HFF-Myc (cell line): ENCODE measurements around the gene KCTD21.

ENCODE experiments used
- DNase-seq: peaks from one replicate; pipeline ENCODE4 v3.0.0-alpha.2; 2011; ENCODE audit warnings: low read depth; ENCODE audit errors: extremely low read depth
- H3K4me3 ChIP-seq: replicated peaks from 2 replicates; pipeline ENCODE4 v1.5.1; 2011; ENCODE audit warnings: low read depth, mild to moderate bottlenecking, control low read depth, low read length
- CTCF ChIP-seq: IDR thresholded peaks from 2 replicates; pipeline ENCODE4 v1.5.1; 2012; ENCODE audit warnings: mild to moderate bottlenecking, low read depth, low read length, control low read depth; ENCODE audit errors: missing control alignments

The KCTD21 gene

GRCh38 chr11:78140392-78141077, 47.9 kb downstream of the KCTD21 start:
- DNase-seq = no peak
- peak overlapping the region; percentile 57 for H3K4me3 ChIP-seq
- no peak for TF ChIP-seq CTCF

GRCh38 chr11:78139422-78140391, 48.7 kb downstream of the KCTD21 start, which contains the start of gene ALG8:
Gene ALG8 (minus strand): TSS chr11:78139626. CDS start chr11:78139588, 38 bp downstream.
- peak; percentile 86 for DNase-seq
- no peak for TF ChIP-seq CTCF
- peak within 1 kb of the TSS; percentile 57 for H3K4me3 ChIP-seq

GRCh38 chr11:78138694-78139421, 49.6 kb downstream of the KCTD21 start:
- no peak for DNase-seq
- TF ChIP-seq CTCF = no peak
- H3K4me3 ChIP-seq = peak overlapping the region; percentile 57

- DNase-seq = no peak
- TF ChIP-seq CTCF = no peak
- H3K4me3 ChIP-seq = peak overlapping the region; percentile 57
These were observed 50.1 kb downstream of the KCTD21 start for GRCh38 chr11:78138291-78138690.

- H3K4me3 ChIP-seq = no peak overlapping the region
- DNase-seq = no peak
These were observed 56.0 kb downstream of the KCTD21 start for GRCh38 chr11:78132475-78132874.

More at GRCh38 chr11:78132475-78132874, 56.0 kb downstream of the KCTD21 start:
- TF ChIP-seq CTCF = no peak
